Renal pelvis (tissue), 12 donors: Measurements from ENCODE around the gene ZNF142. TPM values are rescaled to one million over a fixed set of nuclear protein-coding genes. Genes with fewer than 3 reads are reported as not detected.
A peak's percentile ranks its signal among the peaks of the same experiment; 100 is the strongest.

Experiments used
- DNase-seq: peaks from one replicate; pipeline ENCODE4 v3.0.0-alpha.2; 2013
- long read RNA-seq, 16 experiments: transcript quantifications; one replicate each; lab custom pipeline, GENCODE V29; 2026
- polyA plus RNA-seq, 3 donors: library from polyadenylated mRNA; unstranded; fragments of 120-200 nt; gene quantifications; one replicate each; pipeline ENCODE4 v1.2.1, GENCODE V29; 2013; ENCODE audit not compliant: insufficient read length in 3 of 3

Gene ZNF142
- 10 to 100 TPM; 18.9 to 25.3 (median 20.8) TPM for polyA plus RNA-seq
- long read RNA-seq, donor 1 = 0 reads
- long read RNA-seq, donor 2 = 0 reads
- long read RNA-seq, donor 3 = 0 reads
- long read RNA-seq, donor 4 = 0 reads
- long read RNA-seq, donor 5 = 0 reads
- long read RNA-seq, donor 6, partial matches to known transcripts = 15 of 15 reads
- long read RNA-seq, donor 6, other reads (novel, unspliced or antisense) = 0 of 15 reads
- long read RNA-seq, donor 7, partial matches to known transcripts = 5 of 7 reads
- long read RNA-seq, donor 7, other reads (novel, unspliced or antisense) = 0 of 7 reads
- long read RNA-seq, donor 8 = 0 reads
- long read RNA-seq, donor 9, partial matches to known transcripts = 5 of 5 reads
- long read RNA-seq, donor 9, other reads (novel, unspliced or antisense) = 0 of 5 reads
- long read RNA-seq, donor 10 = 0 reads
- long read RNA-seq, donor 11, partial matches to known transcripts = 6 of 6 reads
- long read RNA-seq, donor 11, other reads (novel, unspliced or antisense) = 0 of 6 reads
- long read RNA-seq, donor 12 = 0 reads
- long read RNA-seq, donor 13 = 0 reads
- long read RNA-seq, donor 14 = 0 reads
- long read RNA-seq, donor 15, partial matches to known transcripts = 44 of 62 reads
- long read RNA-seq, donor 15, other reads (novel, unspliced or antisense) = 18 of 62 reads
- long read RNA-seq, donor 16 = 0 reads

- DNase-seq = peak; percentile 91
These were observed at the start of gene ZNF142, which contains the start of gene BCS1L for GRCh38 chr2:218659258-218659987. ZNF142 (minus strand) TSS chr2:218659623; CDS start chr2:218656429, 3,194 bp downstream. BCS1L (plus strand) TSS chr2:218659683; CDS start chr2:218660988, 1,305 bp downstream.

- DNase-seq = no peak
These were observed 48.7 kb upstream of the ZNF142 start for GRCh38 chr2:218708086-218708485.

GRCh38 chr2:218703341-218703740 is 43.9 kb upstream of the ZNF142 start:
- no peak for DNase-seq

- DNase-seq = no peak
These were observed 42.4 kb upstream of the ZNF142 start for GRCh38 chr2:218701806-218702205.

GRCh38 chr2:218698885-218699284 is 39.5 kb upstream of the ZNF142 start:
- DNase-seq = no peak

- DNase-seq = no peak
These were observed 35.2 kb upstream of the ZNF142 start for GRCh38 chr2:218694405-218695145.

GRCh38 chr2:218691234-218691633 is 31.8 kb upstream of the ZNF142 start:
- DNase-seq = no peak

- peak; percentile 65 for DNase-seq
These were observed 28.1 kb upstream of the ZNF142 start for GRCh38 chr2:218687400-218688060.

GRCh38 chr2:218680061-218680460 is 20.6 kb upstream of the ZNF142 start:
- no peak for DNase-seq

GRCh38 chr2:218679119-218679518 is 19.7 kb upstream of the ZNF142 start:
- no peak for DNase-seq

- peak; percentile 92 for DNase-seq
These were observed 12.5 kb upstream of the ZNF142 start, which contains the start of the genes RNF25 and STK36 for GRCh38 chr2:218671654-218672566. RNF25 (minus strand) TSS chr2:218672002; CDS start chr2:218671970, 32 bp downstream. STK36 (plus strand) TSS chr2:218672086; CDS start chr2:218672830, 744 bp downstream.

GRCh38 chr2:218671097-218671653 is 11.8 kb upstream of the ZNF142 start:
- peak; percentile 4 for DNase-seq

- no peak for DNase-seq
These were observed 5.2 kb upstream of the ZNF142 start for GRCh38 chr2:218664653-218665052.

GRCh38 chr2:218663901-218664300 is 4.5 kb upstream of the ZNF142 start:
- DNase-seq = no peak

GRCh38 chr2:218662827-218663226 is 3.4 kb upstream of the ZNF142 start:
- no peak for DNase-seq

GRCh38 chr2:218662377-218662776 is 3.0 kb upstream of the ZNF142 start:
- no peak for DNase-seq

- no peak for DNase-seq
These were observed 550 bp upstream of the ZNF142 start for GRCh38 chr2:218659988-218660358.

GRCh38 chr2:218658671-218659257 is 659 bp downstream of the ZNF142 start:
- no peak for DNase-seq

GRCh38 chr2:218655751-218656150 is 3.7 kb downstream of the ZNF142 start:
- DNase-seq = no peak
